ENCODE data around the gene TBX2.

GRCh38 chr17:61369751-61370150 lies 29.9 kb upstream of the TBX2 start:
- TF ChIP-seq CTCF (IDR thresholded peaks at IDR 0.05; ENCODE audit: low read depth, low read length, poor library complexity, severe bottlenecking) (no peak), EZH2phosphoT487 (IDR thresholded peaks at IDR 0.05; ENCODE audit: borderline replicate concordance, low read length) (no peak)
